HG02610 (cell line): ENCODE data around the gene CDON.

ENCODE experiments used
- ATAC-seq: cut with Tn5 transposase; IDR thresholded peaks from one replicate; pipeline ENCODE4 v1.9.1; 2021; ENCODE audit warnings: mild to moderate bottlenecking, moderate library complexity; ENCODE audit not compliant: unreplicated experiment

CDON gene

DNA sequence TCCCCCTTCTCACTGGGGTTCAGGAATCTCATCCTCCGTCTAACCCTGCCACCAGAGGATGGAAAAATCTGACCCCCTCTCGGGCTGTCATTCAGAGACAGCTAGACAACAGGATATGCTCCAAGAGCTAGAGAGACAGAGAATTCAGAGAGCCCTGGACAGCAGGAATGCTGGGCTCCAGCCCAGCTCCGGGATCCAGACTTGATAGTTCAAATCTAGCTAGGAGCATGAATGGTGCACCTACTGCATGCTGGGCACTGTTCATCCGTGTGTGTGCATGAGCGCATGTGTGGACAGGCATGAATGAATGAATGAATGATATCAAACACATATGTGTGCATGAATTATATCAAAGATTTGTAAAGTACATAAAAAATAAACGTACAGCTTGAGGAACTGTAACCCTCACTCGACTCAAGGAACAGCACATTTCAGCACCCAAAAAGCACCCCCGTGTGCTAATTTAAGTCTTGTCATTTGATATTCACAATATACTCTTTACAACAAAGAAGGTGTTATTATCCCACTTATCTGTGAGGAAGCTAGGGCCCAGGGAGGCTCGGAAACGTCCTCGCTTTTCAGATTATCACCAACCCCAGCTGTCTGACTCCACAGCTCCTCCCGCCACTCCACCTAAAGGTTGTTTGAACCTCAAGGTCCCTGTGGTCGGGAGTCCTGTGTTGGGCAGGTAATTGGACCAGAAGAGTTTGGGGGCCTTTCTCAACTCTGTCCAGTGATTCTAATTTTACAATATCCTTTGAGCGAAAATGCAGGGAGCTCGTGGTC lies 117.5 kb downstream of the CDON start:
- ATAC-seq = no peak

DNA sequence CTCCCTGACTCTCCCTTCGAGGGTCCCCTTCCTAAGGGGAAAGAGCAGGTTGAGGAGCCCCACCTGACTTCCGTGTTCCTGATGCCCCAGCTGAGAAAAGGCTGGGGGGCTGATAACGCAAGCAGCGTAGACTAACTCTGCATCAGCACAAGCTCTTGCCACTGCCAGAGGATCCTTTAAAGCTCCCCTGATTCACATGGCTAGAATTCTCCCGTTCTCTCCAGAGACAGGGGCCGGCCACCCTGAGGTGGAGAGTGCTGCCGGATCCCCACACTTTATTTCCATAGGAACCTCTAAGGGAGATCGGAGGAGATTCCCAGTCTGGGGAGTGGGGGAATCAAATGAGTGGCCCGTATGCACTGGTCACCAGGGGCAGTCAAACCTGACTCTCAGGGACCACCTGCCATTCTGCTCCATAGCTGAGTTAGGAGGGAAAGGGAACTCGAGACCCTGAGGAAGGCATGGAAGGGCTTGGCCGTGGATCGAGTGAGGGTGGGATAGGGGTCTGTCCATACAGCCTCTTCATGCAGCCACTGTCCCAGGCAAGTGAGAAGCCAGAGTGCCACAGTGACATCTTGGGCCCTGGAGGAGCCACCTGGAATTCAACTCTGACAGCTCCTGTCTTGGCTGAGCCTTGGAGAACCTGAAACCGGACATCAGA lies 118.2 kb downstream of the CDON start:
- ATAC-seq = no peak

GRCh38 chr11:125943661-125944349 lies 118.9 kb downstream of the CDON start:
- no peak for ATAC-seq

DNA sequence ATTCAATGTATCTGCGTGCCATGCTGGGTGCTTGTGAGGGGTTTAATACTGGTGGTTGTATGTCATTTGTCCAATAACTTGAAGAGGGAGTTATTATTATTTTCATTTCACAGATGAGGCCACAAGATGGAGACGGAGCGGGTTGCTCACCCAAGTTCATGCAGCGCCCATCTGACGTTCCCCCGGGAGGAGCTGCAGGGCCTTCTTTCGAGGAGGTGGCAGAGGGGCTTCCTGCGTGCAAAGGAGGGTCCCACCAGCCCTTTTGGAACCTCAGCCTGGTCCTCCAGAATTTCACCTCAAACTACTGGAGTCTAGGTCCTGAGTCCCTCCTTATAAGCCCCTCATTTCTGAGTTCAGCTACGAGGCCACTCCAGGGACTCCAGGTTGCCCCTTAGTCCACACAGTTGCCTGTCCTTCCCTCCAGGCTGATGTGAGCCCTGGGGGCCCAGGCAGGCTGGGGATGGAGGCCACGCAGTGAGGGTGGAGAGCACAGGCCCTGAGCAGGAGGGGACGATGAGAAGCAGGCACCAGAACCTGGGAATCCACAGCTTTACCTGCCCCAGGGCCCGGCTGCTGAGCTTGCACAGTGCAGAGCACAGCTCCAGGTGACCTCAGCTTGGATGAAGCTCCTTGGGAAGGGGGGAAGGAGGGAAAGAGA lies 119.8 kb downstream of the CDON start:
- no peak for ATAC-seq

GRCh38 chr11:125941619-125942611 lies 120.8 kb downstream of the CDON start:
- ATAC-seq = no peak

DNA sequence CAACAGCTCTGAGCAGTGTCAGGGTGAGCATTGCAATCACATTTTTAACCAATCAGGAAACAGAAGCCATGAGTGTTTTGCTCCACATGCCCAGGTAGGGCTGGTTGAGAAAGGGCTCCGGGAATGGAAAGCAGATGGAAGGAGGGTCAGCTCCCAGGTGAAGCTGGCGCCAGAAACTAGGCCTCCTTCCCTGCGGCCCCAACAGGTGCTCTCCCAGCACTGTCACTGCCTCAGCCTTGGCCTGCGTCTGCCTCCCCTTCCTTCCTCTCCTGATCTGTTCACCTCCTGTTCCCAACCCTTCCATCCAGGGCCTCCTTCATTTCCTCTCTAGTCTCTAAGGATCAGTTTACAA lies 121.4 kb downstream of the CDON start:
- ATAC-seq = no peak

GRCh38 chr11:125940145-125940544 lies 122.5 kb downstream of the CDON start:
- ATAC-seq = no peak

- ATAC-seq = no peak
Measured at GRCh38 chr11:125939081-125939521, 123.6 kb downstream of the CDON start.

- ATAC-seq = no peak
Measured at GRCh38 chr11:125938418-125938817, 124.2 kb downstream of the CDON start.

DNA sequence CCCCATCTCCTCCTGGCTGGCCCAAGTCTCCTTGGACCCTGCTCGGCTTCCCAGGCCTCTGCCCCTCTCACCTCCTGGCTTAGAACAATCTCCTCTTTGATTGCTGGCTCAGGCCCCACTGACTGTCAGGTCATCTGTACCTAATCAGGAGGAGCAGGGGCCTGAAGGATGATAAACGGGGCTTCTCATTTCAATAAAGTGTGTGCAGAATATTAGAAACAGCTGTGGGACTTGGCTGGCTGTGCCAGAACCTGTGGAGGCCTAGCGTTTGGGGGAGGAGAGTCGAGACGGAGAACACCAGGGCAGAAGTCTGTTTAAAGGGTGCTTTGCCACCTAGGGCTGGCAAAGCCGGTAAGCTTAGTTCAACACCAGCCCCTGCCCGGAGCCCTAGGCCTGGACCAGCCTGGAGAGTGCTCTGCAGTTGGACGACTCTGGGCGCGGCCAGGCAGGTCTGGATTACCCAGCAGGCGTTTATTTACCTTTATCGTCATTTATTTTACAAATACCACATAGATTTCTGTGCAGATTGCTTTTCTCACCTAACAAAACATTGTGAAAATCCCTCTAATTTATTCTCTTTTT lies 127.0 kb downstream of the CDON start:
- ATAC-seq = no peak

- ATAC-seq = no peak
Measured at GRCh38 chr11:125935056-125935455, 127.6 kb downstream of the CDON start.

- ATAC-seq = no peak
Measured at GRCh38 chr11:125934473-125934872, 128.2 kb downstream of the CDON start.

- no peak for ATAC-seq
Measured at GRCh38 chr11:125933030-125933813, 129.4 kb downstream of the CDON start.

GRCh38 chr11:125932301-125932700 lies 130.4 kb downstream of the CDON start:
- no peak for ATAC-seq

DNA sequence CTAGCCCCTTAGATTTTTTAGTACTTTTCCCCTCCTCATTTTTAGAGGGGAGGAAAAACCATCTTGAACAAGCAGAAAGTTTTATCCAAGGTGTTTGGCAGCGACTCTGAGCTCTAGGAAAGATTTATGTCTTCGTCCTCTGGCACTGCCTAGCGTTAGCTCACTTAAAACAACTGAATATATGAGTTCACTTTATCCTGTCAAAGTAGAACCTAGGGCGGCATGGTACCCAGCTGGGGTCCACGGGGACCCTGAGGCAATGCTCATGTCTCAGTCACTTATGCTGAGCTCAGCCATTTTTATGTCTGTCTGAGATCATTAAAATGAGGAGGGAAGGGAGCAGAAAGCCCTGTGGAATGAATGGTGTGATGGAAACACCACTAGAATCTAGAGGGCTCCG lies 131.0 kb downstream of the CDON start:
- no peak for ATAC-seq

DNA sequence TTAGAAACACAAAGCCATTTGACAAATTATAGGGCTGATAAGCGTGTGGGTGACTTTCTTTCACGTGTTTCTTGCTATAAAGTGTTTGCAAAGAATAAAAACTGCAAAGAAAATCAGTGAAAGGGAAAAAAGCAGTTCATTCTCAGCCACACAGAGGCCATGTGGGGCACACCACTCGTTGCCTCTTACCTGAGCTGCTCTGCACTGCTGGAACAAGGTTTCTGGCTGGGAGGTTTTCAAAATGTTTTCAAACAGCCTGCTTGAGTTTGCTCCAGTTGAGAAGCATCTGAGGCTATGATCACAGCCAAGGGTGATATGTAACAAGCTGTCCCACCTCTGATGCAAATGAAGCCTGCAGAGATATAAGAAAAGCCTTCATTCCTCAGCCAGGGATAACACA lies 131.6 kb downstream of the CDON start:
- no peak for ATAC-seq

DNA sequence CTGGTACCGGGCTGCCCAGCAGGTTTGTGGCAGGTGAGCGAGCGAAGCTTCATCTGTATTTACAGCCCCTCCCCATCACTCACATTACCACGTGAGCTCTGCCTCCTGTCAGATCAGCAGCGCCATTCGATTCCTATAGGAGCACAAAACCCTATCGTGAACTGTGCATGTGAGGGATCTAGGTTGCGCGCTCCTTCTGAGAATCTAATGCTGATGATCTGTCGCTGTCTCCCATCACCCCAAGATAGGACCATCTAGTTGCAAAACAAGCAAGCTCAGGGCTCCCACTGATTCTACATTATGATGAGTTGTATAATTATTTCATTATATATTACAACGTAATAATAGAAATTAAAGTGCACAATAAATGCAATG lies 132.6 kb downstream of the CDON start:
- no peak for ATAC-seq

DNA sequence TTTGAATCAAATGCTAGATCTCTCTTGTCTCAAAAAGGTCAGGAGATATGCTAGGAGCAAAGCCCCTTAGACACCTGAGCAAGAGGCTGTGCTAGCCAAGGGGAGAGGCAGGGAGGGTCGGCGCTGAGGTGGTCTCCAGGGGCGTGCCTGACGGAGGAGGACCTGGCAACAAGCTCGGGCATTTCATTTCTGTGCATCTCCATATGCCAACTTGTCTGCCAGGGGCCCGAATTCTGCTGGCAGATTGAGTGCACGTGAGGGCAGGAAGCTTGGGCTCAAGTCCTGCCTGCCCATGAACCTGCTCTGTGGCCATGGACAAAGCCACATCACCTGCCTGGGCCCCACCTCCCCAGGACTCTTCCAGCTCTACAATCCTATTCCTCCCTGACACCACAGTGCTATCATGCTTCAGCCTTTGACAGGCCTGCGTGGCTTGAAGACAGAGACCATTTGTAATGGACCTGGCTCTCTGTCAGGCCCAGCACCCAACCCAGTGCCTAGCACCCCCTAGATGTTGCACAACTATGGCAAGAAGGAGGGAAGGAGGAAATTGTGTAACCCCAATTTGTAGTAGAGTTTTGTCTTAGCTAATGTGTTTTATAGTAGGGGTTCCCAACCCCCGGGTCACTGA lies 133.1 kb downstream of the CDON start:
- no peak for ATAC-seq

DNA sequence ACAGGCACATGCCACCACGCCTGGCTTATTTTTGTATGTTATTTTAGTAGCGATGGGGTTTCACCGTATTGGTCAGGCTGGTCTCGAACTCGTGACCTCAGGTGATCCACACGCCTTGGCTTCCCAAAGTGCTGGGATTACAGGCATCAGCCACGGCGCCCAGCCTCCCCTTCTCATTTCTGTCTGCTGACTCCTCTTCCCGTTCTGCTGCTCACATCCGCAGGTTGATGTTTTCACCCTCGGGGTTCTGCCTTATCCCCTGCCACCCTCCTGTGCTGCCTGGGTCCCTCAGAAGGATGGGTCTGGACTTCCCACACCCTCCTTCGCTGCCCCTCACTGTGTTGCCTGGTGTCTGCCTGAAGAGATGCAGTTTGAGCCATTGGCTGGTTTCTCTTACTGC lies 136.0 kb downstream of the CDON start:
- ATAC-seq = no peak
